ENCODE data around the gene NINJ2.
"Not testable (repeated sequence)": the region's sequence is repeated elsewhere in the genome, so short reads cannot be mapped to it uniquely, and the experiment has no call there.

The NINJ2 gene

GRCh38 chr12:581746-582145, 81.5 kb downstream of the NINJ2 start:
- no peak for DNase-seq

DNA sequence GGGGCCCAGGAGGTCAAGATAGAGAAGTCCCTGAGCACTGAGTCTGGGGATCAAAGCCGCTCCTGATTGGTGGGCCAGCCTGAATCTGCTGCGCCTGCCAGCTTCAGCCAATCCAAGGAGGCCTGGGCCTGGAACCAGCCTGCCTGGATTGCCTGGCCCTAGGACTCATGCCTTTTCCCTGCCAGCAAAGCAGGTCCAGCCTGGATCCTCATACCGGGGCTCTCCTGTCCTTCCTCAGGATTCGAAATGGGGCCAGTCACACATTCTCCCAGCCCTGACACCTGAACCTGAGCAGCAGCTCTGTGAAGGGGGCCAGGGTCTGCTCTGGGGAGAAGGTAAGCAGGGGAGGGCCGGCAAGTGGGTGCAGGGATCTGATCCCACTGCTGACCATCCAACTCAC, 81.9 kb downstream of the NINJ2 start:
- DNase-seq = no peak

DNA sequence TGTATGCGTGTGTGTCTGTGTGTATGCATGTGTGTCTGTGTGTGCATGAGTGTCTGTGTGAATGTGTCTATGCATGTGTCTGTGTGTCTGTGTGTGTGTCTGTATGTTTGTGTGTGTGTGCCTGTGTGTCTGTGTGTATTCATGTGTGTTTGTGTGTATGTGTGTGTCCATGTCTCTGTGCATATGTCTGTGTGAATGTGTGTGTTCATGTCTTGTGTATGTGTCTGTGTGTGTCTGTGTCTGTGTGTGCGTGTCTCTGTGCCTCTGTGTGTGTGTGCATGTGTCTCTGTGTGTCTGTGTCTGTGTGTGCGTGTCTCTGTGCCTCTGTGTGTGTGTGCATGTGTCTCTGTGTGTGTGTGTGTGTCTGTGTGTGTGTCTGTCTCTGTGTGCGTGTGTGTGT, 82.4 kb downstream of the NINJ2 start:
- DNase-seq = no peak

GRCh38 chr12:579420-580110, 83.7 kb downstream of the NINJ2 start:
- no peak for DNase-seq

- no peak for DNase-seq
Measured at GRCh38 chr12:578748-579419, 84.4 kb downstream of the NINJ2 start.

- not testable (repeated sequence) for DNase-seq
Measured at GRCh38 chr12:577994-578747, 85.1 kb downstream of the NINJ2 start.

DNA sequence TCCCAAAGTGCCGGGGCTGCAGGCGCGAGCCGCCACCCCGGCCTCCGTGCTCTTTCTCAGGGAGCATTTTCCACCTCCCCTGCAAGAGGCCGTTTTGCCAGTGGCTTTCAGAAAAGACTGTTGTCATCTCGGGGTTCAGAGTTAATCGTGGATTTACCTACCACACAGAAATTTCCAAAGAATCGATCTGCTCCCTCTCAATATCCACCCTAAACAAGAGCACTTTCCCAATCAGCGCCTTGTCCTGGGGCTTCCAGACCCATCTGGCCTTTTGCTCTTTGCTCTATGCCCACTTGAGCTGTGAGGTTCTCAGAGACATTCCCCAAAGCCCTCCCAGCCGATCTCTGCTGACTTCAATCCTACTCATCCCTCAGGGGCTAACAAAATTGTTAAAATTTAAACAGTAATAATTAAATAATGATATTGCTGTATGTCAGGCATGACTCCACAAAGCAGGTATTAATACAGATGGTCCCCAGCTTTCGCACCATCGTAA, 86.6 kb downstream of the NINJ2 start:
- DNase-seq = no peak

GRCh38 chr12:575948-576614, 87.2 kb downstream of the NINJ2 start:
- DNase-seq = peak; percentile 84

DNA sequence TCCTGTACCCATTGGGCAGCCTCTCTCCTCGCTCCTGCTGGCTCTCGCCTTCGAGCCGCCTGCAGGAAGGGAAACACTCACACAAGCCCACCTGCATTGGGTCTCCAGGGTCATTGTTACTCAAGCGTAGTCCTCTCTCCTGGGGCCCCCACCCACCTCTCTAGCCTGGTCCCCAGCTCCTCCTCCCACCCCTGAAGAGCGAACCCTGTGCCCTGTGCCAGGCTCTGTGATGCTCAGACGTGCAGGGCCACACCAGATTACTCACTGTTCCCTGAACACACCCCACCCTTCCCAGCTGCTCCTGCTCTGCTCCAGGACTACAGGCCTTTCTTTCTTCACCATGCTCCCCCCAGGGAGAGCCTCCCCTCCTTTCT, 88.1 kb downstream of the NINJ2 start:
- no peak for DNase-seq

DNA sequence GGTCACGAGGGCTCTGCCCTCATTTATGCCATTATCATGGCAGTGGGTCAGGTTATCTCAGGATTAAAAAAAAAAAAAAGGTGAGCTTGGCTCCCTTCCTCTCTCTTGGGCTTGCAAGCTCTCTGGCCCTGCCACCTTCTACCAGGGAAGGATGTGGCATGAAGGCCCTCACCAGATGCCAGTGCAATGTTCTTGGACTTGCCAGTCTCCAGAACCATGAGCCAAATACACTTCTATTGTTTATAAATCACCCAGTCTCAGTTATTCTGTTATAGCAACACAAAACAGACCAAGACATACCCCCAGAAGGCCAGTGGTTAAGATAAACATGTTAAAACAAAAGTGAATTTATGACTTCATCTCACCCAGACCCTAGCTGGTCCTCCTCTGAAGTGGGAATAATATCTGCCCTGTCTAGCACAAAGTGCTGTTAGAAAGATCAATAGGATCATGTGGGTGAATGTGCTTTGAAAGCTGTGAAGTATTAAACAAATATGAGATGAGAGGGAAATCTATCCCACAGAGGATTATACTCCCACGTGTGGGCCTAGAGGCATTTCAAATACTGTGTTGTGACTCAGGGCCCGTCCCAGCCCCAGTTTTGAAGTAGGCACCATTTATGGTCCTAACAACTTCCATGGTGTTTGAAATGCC, 88.6 kb downstream of the NINJ2 start:
- DNase-seq = no peak

- no peak for DNase-seq
Measured at GRCh38 chr12:573232-573631, 90.0 kb downstream of the NINJ2 start.

GRCh38 chr12:572532-572899, 90.7 kb downstream of the NINJ2 start:
- DNase-seq = no peak

- no peak for DNase-seq
Measured at GRCh38 chr12:571795-572531, 91.3 kb downstream of the NINJ2 start.

- DNase-seq = no peak
Measured at GRCh38 chr12:570921-571794, 92.1 kb downstream of the NINJ2 start.

- DNase-seq = no peak
Measured at GRCh38 chr12:570435-570920, 92.8 kb downstream of the NINJ2 start.

- peak; percentile 95 for DNase-seq
Measured at GRCh38 chr12:569803-570434, 93.3 kb downstream of the NINJ2 start.

- DNase-seq = no peak
Measured at GRCh38 chr12:569091-569676, 94.1 kb downstream of the NINJ2 start.

GRCh38 chr12:568486-568885, 94.8 kb downstream of the NINJ2 start:
- no peak for DNase-seq

DNA sequence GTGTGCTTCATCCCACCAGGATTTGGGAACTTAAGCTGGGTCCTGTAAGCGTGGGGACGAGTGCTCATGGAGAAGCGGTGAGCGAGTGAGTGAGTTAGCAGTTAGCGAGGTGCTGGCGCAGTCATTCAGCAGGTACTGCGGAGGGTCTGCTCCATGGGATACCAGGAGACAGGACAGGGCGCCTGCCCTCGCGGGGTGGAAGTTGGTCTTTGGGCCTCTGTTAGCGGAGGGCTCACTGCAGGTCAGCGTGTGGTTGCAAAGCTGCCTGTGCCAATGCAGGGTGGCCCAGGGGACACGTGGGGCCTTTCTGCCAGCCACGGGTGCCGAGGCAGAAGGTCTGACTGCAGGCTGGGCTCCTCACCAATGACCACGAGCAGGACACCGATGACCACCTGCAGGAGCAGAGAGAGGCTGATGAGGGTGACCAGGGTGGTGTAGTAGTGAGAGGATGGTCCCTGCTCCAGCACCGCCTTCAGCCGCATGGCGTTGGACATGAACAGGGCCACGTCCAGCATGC, 97.6 kb downstream of the NINJ2 start:
- DNase-seq = no peak

GRCh38 chr12:565161-565560, 98.1 kb downstream of the NINJ2 start:
- DNase-seq = no peak
